ENCODE data around the gene GYS1.

DNA sequence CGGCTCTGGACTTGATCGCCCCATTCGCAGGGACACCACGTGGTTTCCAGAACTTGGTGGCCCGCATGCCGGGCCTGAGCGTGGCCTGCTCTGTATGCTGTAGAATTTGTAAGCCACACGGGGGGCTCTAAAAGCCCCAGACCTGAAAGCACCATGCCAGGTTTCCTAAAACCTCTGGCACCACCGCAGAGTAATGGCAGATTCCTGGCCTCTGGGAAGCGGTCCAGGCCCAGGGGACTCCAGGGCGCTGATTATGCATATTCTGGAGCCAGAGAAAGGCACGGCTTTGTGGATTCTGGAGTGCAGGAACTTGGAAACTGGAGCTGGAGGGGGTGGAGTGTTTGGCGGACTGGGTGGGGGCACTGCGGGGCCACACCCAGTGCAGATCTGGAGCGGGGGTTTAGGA lies 24.3 kb downstream of the GYS1 start:
- no peak for TF ChIP-seq POLR2A (IDR thresholded peaks at IDR 0.05; ENCODE audit: low read length)
- no peak for TF ChIP-seq GATA1 (IDR thresholded peaks at IDR 0.05; ENCODE audit: low read depth, low read length)

All from erythroblast (primary cell).